ENCODE results near the gene HLA-F. TPM values are rescaled to one million over a fixed set of nuclear protein-coding genes. Genes with fewer than 3 reads are reported as not detected.

The HLA-F gene
- total RNA-seq, 2 donors from 2014 or later = 0.48 to 3.9 TPM

DNA sequence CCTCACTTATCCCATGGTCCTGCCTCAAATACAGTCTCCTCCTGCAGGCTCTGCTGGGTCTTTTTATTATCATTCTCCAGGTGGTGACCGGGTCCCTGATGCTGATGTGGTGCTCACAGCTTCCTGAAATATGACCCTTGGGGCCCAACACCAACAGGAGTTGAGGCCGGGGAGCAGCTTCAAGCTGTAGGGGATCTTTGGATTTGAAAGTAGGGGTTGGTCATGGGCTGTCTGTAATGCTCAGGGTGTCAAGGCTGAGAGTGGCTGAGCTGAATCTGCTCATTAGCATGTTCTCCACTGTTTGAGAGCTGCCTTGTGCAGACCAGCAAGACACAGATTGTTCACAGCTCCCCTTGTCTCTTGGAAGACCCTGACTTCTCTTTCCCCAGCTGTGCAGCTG is 35.5 kb downstream of the HLA-F start:
- Histone ChIP-seq H3K27me3 (ENCODE audit: control insufficient read depth, insufficient read depth, low read length, poor library complexity, severe bottlenecking) (peaks cover 8% of the 10 kb centered on the region), H3K9me3 (ENCODE audit: control insufficient read depth, low read length) (no peaks in the 10 kb centered on the region), H3K4me1 (ENCODE audit: control insufficient read depth, insufficient read depth, low read length) (peaks cover 2% of the 10 kb centered on the region), H3K9ac (ENCODE audit: extremely low read depth, low read length, poor library complexity, severe bottlenecking) (no peak overlapping the region), H3K27ac (ENCODE audit: low read depth, low read length) (no peak overlapping the region), H3K4me3 (ENCODE audit: low read length) (no peak overlapping the region), H3K36me3 (ENCODE audit: control insufficient read depth, insufficient read depth, low read length) (no peaks in the 10 kb centered on the region)
- Mint-ChIP-seq H3K27me3 (ENCODE audit: insufficient read depth) (peaks cover 19% of the 10 kb centered on the region), H3K4me1 (peaks cover 37% of the 10 kb centered on the region), H3K9me3 (no peaks in the 10 kb centered on the region), H3K4me3 (no peak overlapping the region), H3K27ac (peak overlapping the region; percentile 83), H3K36me3 (ENCODE audit: low read depth) (no peaks in the 10 kb centered on the region)
- DNase-seq = peak; percentile 62
- 50 to 72% methylated on average over 2 of the region's 2 CpGs for WGBS, 2 experiments (ENCODE audit: insufficient coverage in 1 of 2, insufficient read length in 1 of 2)
- TF ChIP-seq, protein P1, sequence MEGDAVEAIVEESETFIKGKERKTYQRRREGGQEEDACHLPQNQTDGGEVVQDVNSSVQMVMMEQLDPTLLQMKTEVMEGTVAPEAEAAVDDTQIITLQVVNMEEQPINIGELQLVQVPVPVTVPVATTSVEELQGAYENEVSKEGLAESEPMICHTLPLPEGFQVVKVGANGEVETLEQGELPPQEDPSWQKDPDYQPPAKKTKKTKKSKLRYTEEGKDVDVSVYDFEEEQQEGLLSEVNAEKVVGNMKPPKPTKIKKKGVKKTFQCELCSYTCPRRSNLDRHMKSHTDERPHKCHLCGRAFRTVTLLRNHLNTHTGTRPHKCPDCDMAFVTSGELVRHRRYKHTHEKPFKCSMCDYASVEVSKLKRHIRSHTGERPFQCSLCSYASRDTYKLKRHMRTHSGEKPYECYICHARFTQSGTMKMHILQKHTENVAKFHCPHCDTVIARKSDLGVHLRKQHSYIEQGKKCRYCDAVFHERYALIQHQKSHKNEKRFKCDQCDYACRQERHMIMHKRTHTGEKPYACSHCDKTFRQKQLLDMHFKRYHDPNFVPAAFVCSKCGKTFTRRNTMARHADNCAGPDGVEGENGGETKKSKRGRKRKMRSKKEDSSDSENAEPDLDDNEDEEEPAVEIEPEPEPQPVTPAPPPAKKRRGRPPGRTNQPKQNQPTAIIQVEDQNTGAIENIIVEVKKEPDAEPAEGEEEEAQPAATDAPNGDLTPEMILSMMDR (conservative IDR thresholded peaks at IDR 0.05) = no peak

DNA sequence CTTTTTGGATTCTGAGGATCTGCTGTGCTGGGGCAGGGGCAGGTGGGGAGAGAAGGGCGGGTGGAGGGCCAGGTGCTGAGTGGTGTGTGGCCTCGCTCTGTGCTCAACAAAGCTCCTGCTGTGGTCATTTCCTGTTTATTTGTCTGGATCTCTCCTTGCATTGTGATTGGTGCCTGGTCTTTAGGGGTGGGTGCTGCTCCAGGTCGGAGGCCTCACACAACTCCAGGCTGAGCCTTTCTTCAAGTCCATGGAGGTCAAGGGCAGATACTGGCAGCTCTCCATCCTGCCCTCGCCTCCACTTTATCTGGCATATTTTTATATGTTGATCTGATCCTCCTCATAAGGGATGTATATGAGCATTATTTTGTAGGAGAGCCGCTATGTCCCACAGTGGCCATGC is 36.2 kb downstream of the HLA-F start:
- peaks cover 22% of the 10 kb centered on the region for H3K27me3 Mint-ChIP-seq (ENCODE audit: insufficient read depth)
- H3K4me1 ChIP-seq (ENCODE audit: control insufficient read depth, insufficient read depth, low read length) = peaks cover 2% of the 10 kb centered on the region
- peaks cover 37% of the 10 kb centered on the region for H3K4me1 Mint-ChIP-seq
- H3K9ac ChIP-seq (ENCODE audit: extremely low read depth, low read length, poor library complexity, severe bottlenecking) = no peak overlapping the region
- DNase-seq = peak; percentile 92
- peaks cover 8% of the 10 kb centered on the region for H3K27me3 ChIP-seq (ENCODE audit: control insufficient read depth, insufficient read depth, low read length, poor library complexity, severe bottlenecking)
- TF ChIP-seq, protein P1 (conservative IDR thresholded peaks at IDR 0.05) = no peak
- H3K27ac ChIP-seq (ENCODE audit: low read depth, low read length) = no peak overlapping the region
- H3K36me3 Mint-ChIP-seq (ENCODE audit: low read depth) = no peaks in the 10 kb centered on the region
- no peak overlapping the region for H3K4me3 ChIP-seq (ENCODE audit: low read length)
- 77 to 100% methylated on average over 1 to 5 of the region's 5 CpGs for WGBS, 2 experiments (ENCODE audit: insufficient coverage in 1 of 2, insufficient read length in 1 of 2)
- peak overlapping the region; percentile 83 for H3K27ac Mint-ChIP-seq
- H3K9me3 ChIP-seq (ENCODE audit: control insufficient read depth, low read length) = no peaks in the 10 kb centered on the region
- no peaks in the 10 kb centered on the region for H3K9me3 Mint-ChIP-seq
- no peak overlapping the region for H3K4me3 Mint-ChIP-seq
- H3K36me3 ChIP-seq (ENCODE audit: control insufficient read depth, insufficient read depth, low read length) = no peaks in the 10 kb centered on the region

DNA sequence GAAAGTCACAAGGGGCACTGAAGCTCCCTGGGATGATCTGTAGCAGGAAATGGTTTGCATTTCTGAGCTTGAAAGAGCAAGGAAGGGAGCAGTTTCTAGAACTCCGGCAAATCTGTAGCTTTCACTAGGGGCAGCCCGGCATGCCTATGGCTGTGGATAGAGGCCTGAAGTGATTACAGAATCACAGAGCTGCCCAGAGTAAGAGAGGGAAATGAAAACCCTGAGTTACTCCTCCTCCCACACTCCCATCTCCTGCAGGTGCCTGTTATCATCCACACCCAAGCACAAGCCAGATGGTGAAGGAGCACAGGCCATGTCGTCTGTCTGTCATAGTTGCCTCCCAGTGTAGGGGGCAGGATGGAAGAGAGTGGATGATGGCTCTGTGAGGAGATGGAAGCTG is 37.1 kb downstream of the HLA-F start:
- Histone ChIP-seq H3K36me3 (ENCODE audit: control insufficient read depth, insufficient read depth, low read length) (no peaks in the 10 kb centered on the region), H3K9me3 (ENCODE audit: control insufficient read depth, low read length) (no peaks in the 10 kb centered on the region), H3K27me3 (ENCODE audit: control insufficient read depth, insufficient read depth, low read length, poor library complexity, severe bottlenecking) (peaks cover 4% of the 10 kb centered on the region), H3K4me3 (ENCODE audit: low read length) (no peak overlapping the region), H3K9ac (ENCODE audit: extremely low read depth, low read length, poor library complexity, severe bottlenecking) (no peak overlapping the region), H3K4me1 (ENCODE audit: control insufficient read depth, insufficient read depth, low read length) (peaks cover 2% of the 10 kb centered on the region), H3K27ac (ENCODE audit: low read depth, low read length) (no peak overlapping the region)
- Mint-ChIP-seq H3K9me3 (no peaks in the 10 kb centered on the region), H3K27me3 (ENCODE audit: insufficient read depth) (peaks cover 20% of the 10 kb centered on the region), H3K36me3 (ENCODE audit: low read depth) (no peaks in the 10 kb centered on the region), H3K27ac (peak overlapping the region; percentile 83), H3K4me1 (peaks cover 36% of the 10 kb centered on the region), H3K4me3 (no peak overlapping the region)
- peak; percentile 56 for DNase-seq
- WGBS, 2 experiments (ENCODE audit: insufficient coverage in 1 of 2, insufficient read length in 1 of 2) = 78% methylated on average over 3 of the region's 3 CpGs; no CpG with 5 or more reads in 1 of the 2 experiments
- TF ChIP-seq, protein P1 (conservative IDR thresholded peaks at IDR 0.05) = no peak
